ENCODE measurements around the gene ADPRH.

DNA sequence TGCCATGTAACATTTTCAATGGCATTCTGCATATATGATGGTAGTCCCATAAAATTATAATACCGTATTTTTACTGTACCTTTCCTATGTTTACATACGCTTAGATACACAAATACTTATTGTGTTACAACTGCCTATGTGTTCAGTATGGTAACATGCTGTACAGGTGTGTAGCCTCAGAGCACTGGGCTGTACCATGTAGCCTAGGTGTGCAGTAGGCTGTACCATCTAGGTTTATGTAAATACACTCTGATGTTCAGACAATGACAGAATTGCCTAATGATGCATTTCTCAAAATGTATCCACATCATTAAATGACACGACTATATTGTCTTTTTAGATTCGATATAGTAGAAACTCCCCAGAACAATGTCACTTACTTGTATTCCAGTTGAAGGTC, 42.5 kb upstream of the ADPRH start:
- TF ChIP-seq, protein P1, sequence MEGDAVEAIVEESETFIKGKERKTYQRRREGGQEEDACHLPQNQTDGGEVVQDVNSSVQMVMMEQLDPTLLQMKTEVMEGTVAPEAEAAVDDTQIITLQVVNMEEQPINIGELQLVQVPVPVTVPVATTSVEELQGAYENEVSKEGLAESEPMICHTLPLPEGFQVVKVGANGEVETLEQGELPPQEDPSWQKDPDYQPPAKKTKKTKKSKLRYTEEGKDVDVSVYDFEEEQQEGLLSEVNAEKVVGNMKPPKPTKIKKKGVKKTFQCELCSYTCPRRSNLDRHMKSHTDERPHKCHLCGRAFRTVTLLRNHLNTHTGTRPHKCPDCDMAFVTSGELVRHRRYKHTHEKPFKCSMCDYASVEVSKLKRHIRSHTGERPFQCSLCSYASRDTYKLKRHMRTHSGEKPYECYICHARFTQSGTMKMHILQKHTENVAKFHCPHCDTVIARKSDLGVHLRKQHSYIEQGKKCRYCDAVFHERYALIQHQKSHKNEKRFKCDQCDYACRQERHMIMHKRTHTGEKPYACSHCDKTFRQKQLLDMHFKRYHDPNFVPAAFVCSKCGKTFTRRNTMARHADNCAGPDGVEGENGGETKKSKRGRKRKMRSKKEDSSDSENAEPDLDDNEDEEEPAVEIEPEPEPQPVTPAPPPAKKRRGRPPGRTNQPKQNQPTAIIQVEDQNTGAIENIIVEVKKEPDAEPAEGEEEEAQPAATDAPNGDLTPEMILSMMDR (IDR thresholded peaks at IDR 0.05) = no peak
- no peak for TF ChIP-seq POLR2A (IDR thresholded peaks at IDR 0.05)
